Stomach (tissue), 9 donors: ENCODE data around the gene RHEBL1. TPM values are rescaled to one million over a fixed set of nuclear protein-coding genes. Genes with fewer than 3 reads are reported as not detected.

Experiments used
- DNase-seq, 2 donors: peaks; one replicate each; pipeline versions ENCODE4 v3.0.0 to v3.0.0-alpha.2; 2013 to 2019
- H3K27ac ChIP-seq, 5 donors: fragments of 200-600 bp in 4 of 5; sonication (generic) in 4 of 5; one replicate each; pipeline ENCODE4 v1.5.1; 2013 to 2019; ENCODE audit warnings: mild to moderate bottlenecking in 1 of 5, moderate library complexity in 1 of 5
- H3K27me3 ChIP-seq, 3 donors: fragments of 200-600 bp; sonication (generic); one replicate each; pipeline ENCODE4 v1.5.1; 2017 to 2019; ENCODE audit warnings: mixed run types in 1 of 3
- H3K36me3 ChIP-seq, 4 donors: fragments of 200-600 bp; sonication (generic); 1 replicate in 3 of 4; 2 replicates in 1 of 4; pipeline ENCODE4 v1.5.1; 2016 to 2019
- H3K4me1 ChIP-seq, 4 donors: fragments of 200-600 bp; sonication (generic); one replicate each; pipeline ENCODE4 v1.5.1; 2016 to 2019
- H3K4me3 ChIP-seq, 4 donors: fragments of 200-600 bp; sonication (generic) in 3 of 4; one replicate each; pipeline ENCODE4 v1.5.1; 2016 to 2019; ENCODE audit warnings: mild to moderate bottlenecking in 1 of 4
- H3K9me3 ChIP-seq, 4 donors: fragments of 200-600 bp; sonication (generic); one replicate each; pipeline ENCODE4 v1.5.1; 2016 to 2019
- CTCF ChIP-seq, 7 experiments: fragments of 450-650 bp in 4 of 7; fragments of 200-600 bp in 3 of 7; sonication (generic) in 3 of 7; IDR thresholded peaks; one replicate each; pipeline ENCODE4 v1.5.1; 2016 to 2019; ENCODE audit warnings: antibody characterized with exemption in 7 of 7, control low read depth in 2 of 7, mild to moderate bottlenecking in 1 of 7
- EP300 ChIP-seq: sonication (generic); formaldehyde crosslinking; IDR thresholded peaks from one replicate; pipeline ENCODE4 v1.6.1; 2017; ENCODE audit warnings: antibody characterized with exemption
- POLR2A ChIP-seq, 4 donors: fragments of 450-650 bp; IDR thresholded peaks; one replicate each; pipeline ENCODE4 v1.6.1; 2016; ENCODE audit warnings: antibody characterized with exemption in 4 of 4, control low read depth in 2 of 4, mild to moderate bottlenecking in 1 of 4, moderate library complexity in 1 of 4
- POLR2AphosphoS5 ChIP-seq, 3 donors: sonication (generic); formaldehyde crosslinking; IDR thresholded peaks; one replicate each; pipeline ENCODE4 v1.6.1; 2016; ENCODE audit warnings: antibody characterized with exemption in 3 of 3
- WGBS, 5 donors: extraction: QIAGEN DNeasy Blood & Tissue Kit in 3 of 5; methylation state at CpG; one replicate each; pipeline versions ENCODE4 v1.1.5 to v1.1.7; 2013 to 2018; 5-methylcytosine and 5-hydroxymethylcytosine counted together
- intact Hi-C: fragments of 100-400 bp; cut with DNase I; formaldehyde crosslinking; loops from one replicate; pipeline ENCODE4 v1.15.1; 2023; ENCODE audit warnings: low total_unique reads
- polyA plus RNA-seq, 3 donors: library from polyadenylated mRNA; stranded (reverse); fragments of 200-250 nt; gene quantifications; one replicate each; pipeline ENCODE4 v1.2.3, GENCODE V29; 2013
- total RNA-seq, 5 donors: library from RNA; depleted of rRNA; stranded (reverse); fragments of >200 nt; gene quantifications; one replicate each; pipeline versions ENCODE4 v1.1.0 to v1.2.3, GENCODE V29; 2014 to 2016
- donor health status: healthy with polysubstance abuse.
- donor health status: Bipolar disorder and iron deficiency.
- donor health status: healthy.

The RHEBL1 gene
- total and polyA plus RNA-seq, 8 donors, result 0.75 to 1.0 TPM; not detected in 6

- Histone ChIP-seq H3K4me3 (no peak overlapping the region), H3K36me3 (peaks cover 88 to 89% (median 89%) of the 10 kb centered on the region in 4 donors), H3K27me3 (no peaks in the 10 kb centered on the region), H3K4me1 (peaks cover 15 to 27% (median 21%) of the 10 kb centered on the region in 4 donors), H3K27ac (no peak overlapping the region), H3K9me3 (no peaks in the 10 kb centered on the region)
- TF ChIP-seq CTCF (IDR thresholded peaks at IDR 0.05) (no peak), POLR2AphosphoS5 (IDR thresholded peaks at IDR 0.05) (no peak), EP300 (no peak), POLR2A (IDR thresholded peaks at IDR 0.05) (no peak)
- no peak for DNase-seq
- intact Hi-C loops, result no loop called here
- WGBS, 5 donors, result 91 to 96% (median 94%) methylated on average over 17 to 18 of the region's 18 CpGs
Measured at GRCh38 chr12:49051373-49051764, 18.4 kb downstream of the RHEBL1 start.

GRCh38 chr12:49050507-49051372 is 19.0 kb downstream of the RHEBL1 start:
- Histone ChIP-seq H3K4me3 (no peak overlapping the region), H3K36me3 (peaks cover 94 to 96% (median 95%) of the 10 kb centered on the region in 4 donors), H3K9me3 (no peaks in the 10 kb centered on the region), H3K27me3 (no peaks in the 10 kb centered on the region), H3K27ac (no peak overlapping the region), H3K4me1 (peaks cover 9 to 20% (median 15%) of the 10 kb centered on the region in 4 donors)
- DNase-seq, result no peak
- TF ChIP-seq CTCF (IDR thresholded peaks at IDR 0.05), result no peak
- intact Hi-C loops, result no loop called here
- 90 to 95% (median 92%) methylated on average over 13 of the region's 13 CpGs for WGBS, 5 donors

GRCh38 chr12:49049566-49050224 is 20.1 kb downstream of the RHEBL1 start:
- intact Hi-C loops, result no loop called here
- no peaks in the 10 kb centered on the region for H3K9me3 ChIP-seq
- H3K27me3 ChIP-seq, result no peaks in the 10 kb centered on the region
- peaks cover 99 to 100% (median 100%) of the 10 kb centered on the region in 4 donors for H3K36me3 ChIP-seq
- H3K4me1 ChIP-seq, result peaks cover 0 to 10% (median 4%) of the 10 kb centered on the region in 4 donors
- H3K4me3 ChIP-seq, result no peak overlapping the region
- DNase-seq, result no peak
- 82 to 87% (median 84%) methylated on average over 20 of the region's 20 CpGs for WGBS, 5 donors
- H3K27ac ChIP-seq, result no peak overlapping the region
- TF ChIP-seq CTCF (IDR thresholded peaks at IDR 0.05) (no peak), EP300 (no peak), POLR2A (IDR thresholded peaks at IDR 0.05) (no peak), POLR2AphosphoS5 (IDR thresholded peaks at IDR 0.05) (no peak)

- Histone ChIP-seq H3K4me1 (peaks cover 0 to 2% (median 0%) of the 10 kb centered on the region in 4 donors), H3K9me3 (no peaks in the 10 kb centered on the region), H3K36me3 (peaks cover 99 to 100% (median 100%) of the 10 kb centered on the region in 4 donors), H3K27ac (no peak overlapping the region), H3K27me3 (no peaks in the 10 kb centered on the region), H3K4me3 (no peak overlapping the region)
- DNase-seq, result no peak
- 88 to 95% (median 92%) methylated on average over 4 to 10 of the region's 10 CpGs for WGBS, 5 donors
- intact Hi-C loops, result no loop called here
- no peak for TF ChIP-seq CTCF (IDR thresholded peaks at IDR 0.05)
- TF ChIP-seq POLR2AphosphoS5 (IDR thresholded peaks at IDR 0.05), result no peak
- TF ChIP-seq EP300, result no peak
- TF ChIP-seq POLR2A (IDR thresholded peaks at IDR 0.05), result no peak
Measured at GRCh38 chr12:49048953-49049352, 20.8 kb downstream of the RHEBL1 start.
